GM12878 (cell line): Measurements from ENCODE around the gene ANAPC5. TPM values are rescaled to one million over a fixed set of nuclear protein-coding genes. Genes with fewer than 3 reads are reported as not detected.

Experiments
- BMI1 ChIP-seq: fragments of 450-650 bp; IDR thresholded peaks from 2 replicates; pipeline ENCODE4 v1.6.1; 2016; ENCODE audit warnings: mild to moderate bottlenecking, moderate library complexity, borderline replicate concordance
- CHD1 ChIP-seq: IDR thresholded peaks from 2 replicates; pipeline ENCODE4 v1.6.1; 2012; ENCODE audit warnings: low read depth, low read length, improper control_type of control experiment
- FOS ChIP-seq: IDR thresholded peaks from 3 replicates; pipeline ENCODE4 v1.6.1; 2011; ENCODE audit warnings: borderline replicate concordance; ENCODE audit not compliant: insufficient read length; ENCODE audit errors: extremely low read depth
- HCFC1 ChIP-seq: fragments of 150-350 bp; IDR thresholded peaks from 2 replicates; pipeline ENCODE4 v1.6.1; 2014; ENCODE audit warnings: low read length
- MYB ChIP-seq: fragments of 150-350 bp; IDR thresholded peaks from 2 replicates; pipeline ENCODE4 v1.6.1; 2014; ENCODE audit warnings: mild to moderate bottlenecking, low read depth, low read length, borderline replicate concordance
- SREBF1 ChIP-seq: IDR thresholded peaks from 2 replicates; pipeline ENCODE4 v1.6.1; 2012; ENCODE audit warnings: mild to moderate bottlenecking, low read length
- YBX1 ChIP-seq: fragments of 450-650 bp; IDR thresholded peaks from 2 replicates; pipeline ENCODE4 v1.6.1; 2016; ENCODE audit warnings: antibody characterized with exemption
- YY1 ChIP-seq: IDR thresholded peaks from 2 replicates; pipeline ENCODE4 v1.6.1; 2011; ENCODE audit warnings: low read depth, mild to moderate bottlenecking, low read length
- ZBTB40 ChIP-seq: fragments of 450-650 bp; IDR thresholded peaks from 2 replicates; pipeline ENCODE4 v1.6.1; 2016; ENCODE audit warnings: mild to moderate bottlenecking, moderate library complexity, borderline replicate concordance
- polyA plus RNA-seq, 11 experiments: library from polyadenylated mRNA; depleted of rRNA in 4 of 11; unstranded in 6 of 11; stranded (reverse) in 5 of 11; fragments of >200 nt; fragmentation: Nextera tagmentation in 4 of 11; fragmentation: Illumina TruSeq in 1 of 11; extraction: Ambion mirVana in 4 of 11; extraction: Trizol in 1 of 11; gene quantifications; 1 replicate in 1 of 11; 2 replicates in 10 of 11; pipeline versions ENCODE4 v1.2.1 to v1.2.3, GENCODE V29; 2011 to 2016; ENCODE audit warnings: inconsistent platforms in 2 of 11, missing spikeins in 2 of 11, low read depth in 1 of 11
- total RNA-seq, 4 experiments: library from RNA; depleted of rRNA in 3 of 4; stranded (reverse); fragments of >200 nt in 3 of 4; fragmentation: Illumina TruSeq in 1 of 4; extraction: Trizol in 1 of 4; gene quantifications; 2 replicates each; pipeline versions ENCODE4 v1.2.1 to v1.2.3, GENCODE V29; 2013 to 2021
- TF ChIP-seq, protein P1 (sequence below): fragments of 450-650 bp; IDR thresholded peaks from 2 replicates; pipeline ENCODE4 v1.6.1; 2017; ENCODE audit warnings: mild to moderate bottlenecking, low read depth, inconsistent platforms; ENCODE audit not compliant: poor library complexity, severe bottlenecking
- TF ChIP-seq, protein P2 (sequence below): IDR thresholded peaks from 2 replicates; pipeline ENCODE4 v1.6.1; 2011; ENCODE audit warnings: borderline replicate concordance, low read depth, mild to moderate bottlenecking, moderate library complexity, low read length; ENCODE audit not compliant: insufficient read depth, poor library complexity, severe bottlenecking

ANAPC5 gene
- total and polyA plus RNA-seq, 10 of the 15 experiments (the other 5 are each of a cell fraction or from before 2014, with no cell fraction given) = 102 to 227 (median 166) TPM

DNA sequence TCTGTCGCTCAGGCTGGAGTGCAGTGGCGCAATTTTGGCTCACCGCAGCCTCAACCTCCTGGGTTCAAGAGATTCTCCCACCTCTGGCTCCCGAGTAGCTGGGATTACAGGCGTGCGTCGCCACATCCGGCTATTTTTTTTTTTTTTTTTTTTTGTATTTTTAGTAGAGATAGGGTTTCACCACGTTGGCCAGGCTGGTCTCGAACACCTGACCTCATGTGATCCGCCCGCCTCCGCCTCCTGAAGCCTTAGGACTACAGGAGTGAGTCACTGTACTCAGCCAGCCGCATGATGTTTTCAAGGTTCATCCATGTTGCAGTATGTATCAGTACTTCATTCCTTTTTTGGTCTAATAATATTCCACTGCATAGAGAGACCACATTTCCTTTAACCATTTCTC is 45.3 kb upstream of the ANAPC5 start (continued):
- TF ChIP-seq, protein P1, sequence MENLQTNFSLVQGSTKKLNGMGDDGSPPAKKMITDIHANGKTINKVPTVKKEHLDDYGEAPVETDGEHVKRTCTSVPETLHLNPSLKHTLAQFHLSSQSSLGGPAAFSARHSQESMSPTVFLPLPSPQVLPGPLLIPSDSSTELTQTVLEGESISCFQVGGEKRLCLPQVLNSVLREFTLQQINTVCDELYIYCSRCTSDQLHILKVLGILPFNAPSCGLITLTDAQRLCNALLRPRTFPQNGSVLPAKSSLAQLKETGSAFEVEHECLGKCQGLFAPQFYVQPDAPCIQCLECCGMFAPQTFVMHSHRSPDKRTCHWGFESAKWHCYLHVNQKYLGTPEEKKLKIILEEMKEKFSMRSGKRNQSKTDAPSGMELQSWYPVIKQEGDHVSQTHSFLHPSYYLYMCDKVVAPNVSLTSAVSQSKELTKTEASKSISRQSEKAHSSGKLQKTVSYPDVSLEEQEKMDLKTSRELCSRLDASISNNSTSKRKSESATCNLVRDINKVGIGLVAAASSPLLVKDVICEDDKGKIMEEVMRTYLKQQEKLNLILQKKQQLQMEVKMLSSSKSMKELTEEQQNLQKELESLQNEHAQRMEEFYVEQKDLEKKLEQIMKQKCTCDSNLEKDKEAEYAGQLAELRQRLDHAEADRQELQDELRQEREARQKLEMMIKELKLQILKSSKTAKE = no peak
- TF ChIP-seq CHD1 (no peak), FOS (no peak), ZBTB40 (no peak), MYB (no peak), SREBF1 (no peak), YY1 (no peak), BMI1 (no peak), YBX1 (no peak), HCFC1 (no peak)
- TF ChIP-seq, protein P2, sequence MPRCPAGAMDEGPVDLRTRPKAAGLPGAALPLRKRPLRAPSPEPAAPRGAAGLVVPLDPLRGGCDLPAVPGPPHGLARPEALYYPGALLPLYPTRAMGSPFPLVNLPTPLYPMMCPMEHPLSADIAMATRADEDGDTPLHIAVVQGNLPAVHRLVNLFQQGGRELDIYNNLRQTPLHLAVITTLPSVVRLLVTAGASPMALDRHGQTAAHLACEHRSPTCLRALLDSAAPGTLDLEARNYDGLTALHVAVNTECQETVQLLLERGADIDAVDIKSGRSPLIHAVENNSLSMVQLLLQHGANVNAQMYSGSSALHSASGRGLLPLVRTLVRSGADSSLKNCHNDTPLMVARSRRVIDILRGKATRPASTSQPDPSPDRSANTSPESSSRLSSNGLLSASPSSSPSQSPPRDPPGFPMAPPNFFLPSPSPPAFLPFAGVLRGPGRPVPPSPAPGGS = no peak
